Measurements from ENCODE around the gene FGD2. TPM values are rescaled to one million over a fixed set of nuclear protein-coding genes. Genes with fewer than 3 reads are reported as not detected.

Gene FGD2
- total RNA-seq, 5 donors from 2014 or later (not counting 1 experiment from before 2014, with no cell fraction given), result 2.8 to 11.1 (median 3.3) TPM

DNA sequence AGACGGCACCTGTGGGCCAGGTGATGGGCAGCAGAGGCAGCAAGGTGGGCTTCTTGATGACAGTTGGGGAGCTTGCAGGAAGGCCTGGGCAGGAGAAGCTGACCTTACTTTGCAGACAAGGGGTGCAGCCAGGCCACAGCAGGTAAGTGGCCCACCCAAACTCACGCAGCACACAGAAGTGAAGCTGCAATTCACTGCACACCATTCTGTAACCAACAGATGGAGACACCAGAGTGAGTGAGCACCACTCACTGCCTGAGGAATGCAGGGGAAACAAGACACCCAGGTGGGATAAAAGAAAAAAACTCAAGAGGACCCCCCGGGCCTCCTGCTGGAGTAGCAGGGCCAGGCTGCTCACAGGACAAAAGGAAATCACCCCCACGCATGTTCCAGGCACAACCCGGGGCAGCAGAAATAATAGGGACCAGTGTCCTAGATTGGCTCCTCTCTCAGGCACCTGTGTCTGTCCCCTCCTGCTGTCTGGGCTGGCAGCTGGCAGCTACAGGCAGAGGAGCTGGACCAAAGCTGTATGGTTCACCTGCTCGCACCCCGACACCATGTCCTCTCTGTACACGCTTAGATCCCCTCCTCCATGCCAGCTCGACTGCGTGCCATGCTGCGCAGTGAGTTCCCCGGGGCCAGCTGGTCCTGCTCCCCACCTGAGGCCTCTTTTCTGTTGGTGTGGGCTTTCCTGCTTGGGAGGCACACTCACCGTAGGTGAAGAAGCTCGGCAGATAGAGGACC is 24.4 kb upstream of the FGD2 start:
- H3K27me3 Mint-ChIP-seq, result no peaks in the 10 kb centered on the region
- no peak for ATAC-seq (replicated peaks in 1 of 4)
- no peaks in the 10 kb centered on the region for H3K27me3 ChIP-seq (replicated peaks in 1 of 2; ENCODE audit: control insufficient read depth in 2 of 2, extremely low read depth in 1 of 2, insufficient read depth in 2 of 2, low read length in 1 of 2)
- H3K36me3 Mint-ChIP-seq, result peaks cover 33% of the 10 kb centered on the region
- CTCF ChIA-PET, result interaction anchor here (0.7 to 1.2 kb wide), 2 partner anchors 39 to 374 kb away, joined by 3 read pairs; no protein-coding TSS in a partner anchor
- H3K4me1 Mint-ChIP-seq, result peaks cover 33 to 36% (median 35%) of the 10 kb centered on the region in 3 donors
- no peaks in the 10 kb centered on the region for H3K9me3 ChIP-seq
- no peak overlapping the region for H3K27ac ChIP-seq (ENCODE audit: low read length)
- no peak overlapping the region for H3K4me3 ChIP-seq (ENCODE audit: control insufficient read depth in 1 of 2, extremely low read depth in 1 of 2, low read length in 1 of 2)
- no peak for DNase-seq
- H3K36me3 ChIP-seq (ENCODE audit: control insufficient read depth in 2 of 2, extremely low read depth in 1 of 2, insufficient read depth in 1 of 2, low read length in 1 of 2), result peaks cover 20 to 45% of the 10 kb centered on the region in 2 donors
- H3K4me1 ChIP-seq (ENCODE audit: control insufficient read depth in 1 of 2, extremely low read depth in 1 of 2, insufficient read depth in 2 of 2, low read length in 2 of 2), result peaks cover 19 to 47% of the 10 kb centered on the region in 2 experiments
- peak overlapping the region in 1 of 2 donors; percentile 23 for H3K27ac Mint-ChIP-seq
- H3K4me3 Mint-ChIP-seq, result peak overlapping the region in 1 of 3 donors; percentile 14
- H3K9me3 Mint-ChIP-seq, result no peaks in the 10 kb centered on the region
- POLR2A ChIA-PET, result interaction anchor here in 1 of 2 donors (0.6 kb wide), 1 partner anchor 834 kb away, joined by 4 read pairs; no protein-coding TSS in a partner anchor
- 82% methylated on average over 9 of the region's 14 CpGs for WGBS (ENCODE audit: insufficient coverage)

DNA sequence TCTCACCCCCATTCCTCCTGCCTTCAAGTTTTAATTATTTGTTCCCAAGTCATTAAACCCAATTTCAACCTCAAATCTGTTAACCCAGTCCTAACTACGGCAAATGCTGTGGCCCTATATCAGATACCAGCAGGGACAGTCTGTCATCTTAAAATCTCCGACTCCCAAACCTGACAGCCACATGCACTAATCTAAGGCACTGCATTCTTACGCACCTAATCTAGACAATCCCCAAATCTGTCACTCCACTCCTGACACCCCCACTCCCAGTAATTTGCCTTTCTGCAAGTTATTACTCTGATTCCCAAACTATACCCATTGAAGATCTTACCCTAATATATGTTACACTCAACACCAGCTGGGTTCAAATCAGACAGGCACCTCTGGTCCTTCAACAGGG is 21.9 kb upstream of the FGD2 start:
- no peaks in the 10 kb centered on the region for H3K27me3 ChIP-seq (replicated peaks in 1 of 2; ENCODE audit: control insufficient read depth in 2 of 2, extremely low read depth in 1 of 2, insufficient read depth in 2 of 2, low read length in 1 of 2)
- peaks cover 9 to 20% of the 10 kb centered on the region in 2 donors for H3K36me3 ChIP-seq (ENCODE audit: control insufficient read depth in 2 of 2, extremely low read depth in 1 of 2, insufficient read depth in 1 of 2, low read length in 1 of 2)
- CTCF ChIA-PET, result no interaction called here
- DNase-seq (no peak), ATAC-seq (replicated peaks in 1 of 4) (no peak)
- H3K27ac ChIP-seq (ENCODE audit: low read length), result no peak overlapping the region
- no peak overlapping the region for H3K27ac Mint-ChIP-seq
- peaks cover 42 to 52% (median 48%) of the 10 kb centered on the region in 3 donors for H3K4me1 Mint-ChIP-seq
- H3K27me3 Mint-ChIP-seq, result no peaks in the 10 kb centered on the region
- POLR2A ChIA-PET, result no interaction called here
- H3K4me3 Mint-ChIP-seq, result no peak overlapping the region
- no peaks in the 10 kb centered on the region for H3K9me3 ChIP-seq
- H3K9me3 Mint-ChIP-seq, result no peaks in the 10 kb centered on the region
- H3K4me1 ChIP-seq (ENCODE audit: control insufficient read depth in 1 of 2, extremely low read depth in 1 of 2, insufficient read depth in 2 of 2, low read length in 2 of 2), result peaks cover 24 to 56% of the 10 kb centered on the region in 2 experiments
- WGBS (ENCODE audit: insufficient coverage), result 92% methylated on average over 3 of the region's 3 CpGs
- no peak overlapping the region for H3K4me3 ChIP-seq (ENCODE audit: control insufficient read depth in 1 of 2, extremely low read depth in 1 of 2, low read length in 1 of 2)
- peaks cover 13% of the 10 kb centered on the region for H3K36me3 Mint-ChIP-seq

DNA sequence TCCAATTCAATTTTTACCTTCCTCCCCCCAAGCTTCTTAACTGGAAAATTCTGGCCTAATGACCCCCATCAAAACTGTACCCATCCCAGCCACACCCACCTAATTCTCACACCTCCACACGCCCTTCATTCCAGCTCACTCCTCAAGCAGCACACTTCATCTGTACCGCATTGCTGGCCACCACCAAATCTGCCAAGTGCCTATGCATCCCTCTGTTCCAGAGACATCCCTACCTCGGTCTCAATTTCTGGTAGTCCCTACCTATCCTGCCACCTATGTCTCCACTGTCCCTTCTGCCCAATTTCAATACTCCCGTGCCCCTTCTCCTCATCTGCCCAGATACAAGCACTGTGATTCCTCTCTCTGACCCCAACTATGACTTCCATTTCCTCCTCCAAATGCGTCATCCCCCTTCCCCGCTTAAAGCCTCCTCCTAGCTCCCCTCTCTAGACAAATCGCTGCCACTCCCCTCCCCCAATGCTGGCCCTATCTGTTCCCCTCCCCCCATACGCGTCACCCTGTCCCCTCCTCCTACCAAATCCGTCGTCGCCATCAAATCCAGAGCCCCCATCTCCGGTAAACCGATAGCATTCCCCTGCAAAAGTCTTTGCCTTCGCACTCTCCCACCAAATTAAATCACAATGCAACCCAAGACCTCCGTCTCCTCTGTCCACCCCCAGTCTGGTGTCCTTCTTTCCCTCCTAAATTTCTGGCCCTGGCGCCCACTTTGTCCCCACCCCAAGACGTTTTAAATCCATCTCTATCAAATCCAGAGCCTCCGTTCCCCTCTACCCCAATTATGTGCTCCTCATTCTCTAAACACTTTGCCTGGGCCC is 20.7 kb upstream of the FGD2 start:
- Mint-ChIP-seq H3K27me3 (no peaks in the 10 kb centered on the region), H3K27ac (no peak overlapping the region), H3K36me3 (peaks cover 9% of the 10 kb centered on the region), H3K9me3 (no peaks in the 10 kb centered on the region), H3K4me1 (peaks cover 32 to 42% (median 38%) of the 10 kb centered on the region in 3 donors), H3K4me3 (no peak overlapping the region)
- peak in 1 of 4 experiments; percentile 32 for ATAC-seq (replicated peaks in 1 of 4)
- H3K27me3 ChIP-seq (replicated peaks in 1 of 2; ENCODE audit: control insufficient read depth in 2 of 2, extremely low read depth in 1 of 2, insufficient read depth in 2 of 2, low read length in 1 of 2), result no peaks in the 10 kb centered on the region
- peak in 34 of 35 experiments; percentile 19 to 72 (median 52) for DNase-seq
- WGBS (ENCODE audit: insufficient coverage), result 10% methylated on average over 19 of the region's 19 CpGs
- POLR2A ChIA-PET, result interaction anchor here in 1 of 2 donors (0.6 kb wide), 2 partner anchors 185 to 188 kb away, joined by 3 to 10 read pairs; partner anchors contain the start of gene PIM1
- peak overlapping the region; percentile 94 to 95 for H3K4me3 ChIP-seq (ENCODE audit: control insufficient read depth in 1 of 2, extremely low read depth in 1 of 2, low read length in 1 of 2)
- peak overlapping the region; percentile 65 for H3K27ac ChIP-seq (ENCODE audit: low read length)
- H3K4me1 ChIP-seq (ENCODE audit: control insufficient read depth in 1 of 2, extremely low read depth in 1 of 2, insufficient read depth in 2 of 2, low read length in 2 of 2), result peaks cover 22 to 52% of the 10 kb centered on the region in 2 experiments
- CTCF ChIA-PET, result interaction anchor here in 1 of 2 donors (0.6 to 1.4 kb wide), 2 partner anchors 33 to 37 kb away, joined by 3 to 5 read pairs; no protein-coding TSS in a partner anchor
- peaks cover 8 to 12% of the 10 kb centered on the region in 2 donors for H3K36me3 ChIP-seq (ENCODE audit: control insufficient read depth in 2 of 2, extremely low read depth in 1 of 2, insufficient read depth in 1 of 2, low read length in 1 of 2)
- H3K9me3 ChIP-seq, result no peaks in the 10 kb centered on the region

DNA sequence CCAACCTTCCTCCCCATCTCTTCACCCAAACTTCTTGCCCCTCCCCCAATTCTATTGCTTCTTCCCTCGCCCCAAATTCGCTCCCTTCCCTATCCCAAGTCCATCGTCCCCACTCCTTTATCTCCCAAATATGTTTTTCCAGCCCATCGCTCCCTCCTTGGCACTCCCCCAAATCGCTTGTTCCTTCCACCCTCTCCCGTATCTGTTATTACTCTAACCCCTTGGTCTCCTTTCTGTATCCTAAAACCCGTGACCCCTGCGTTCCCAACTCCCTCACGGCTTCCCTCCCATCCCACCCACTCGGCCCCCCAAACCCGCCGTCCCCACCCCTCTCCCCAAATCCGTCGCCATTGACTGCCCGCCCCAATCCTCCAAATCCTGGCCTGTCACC is 20.0 kb upstream of the FGD2 start:
- Mint-ChIP-seq H3K27me3 (no peaks in the 10 kb centered on the region), H3K27ac (peak overlapping the region in 1 of 2 donors; percentile 73), H3K36me3 (peaks cover 7% of the 10 kb centered on the region), H3K9me3 (no peaks in the 10 kb centered on the region), H3K4me3 (no peak overlapping the region), H3K4me1 (peaks cover 26 to 36% (median 33%) of the 10 kb centered on the region in 3 donors)
- POLR2A ChIA-PET, result interaction anchor here (0.6 to 1.1 kb wide), 4 partner anchors 21 to 184 kb away, joined by 3 to 10 read pairs (median 4); partner anchors contain the start of gene PIM1 (in 1 of the 2)
- Histone ChIP-seq H3K27me3 (replicated peaks in 1 of 2; ENCODE audit: control insufficient read depth in 2 of 2, extremely low read depth in 1 of 2, insufficient read depth in 2 of 2, low read length in 1 of 2) (no peaks in the 10 kb centered on the region), H3K4me1 (ENCODE audit: control insufficient read depth in 1 of 2, extremely low read depth in 1 of 2, insufficient read depth in 2 of 2, low read length in 2 of 2) (peaks cover 22 to 47% of the 10 kb centered on the region in 2 experiments), H3K9me3 (no peaks in the 10 kb centered on the region), H3K36me3 (ENCODE audit: control insufficient read depth in 2 of 2, extremely low read depth in 1 of 2, insufficient read depth in 1 of 2, low read length in 1 of 2) (peaks cover 3 to 12% of the 10 kb centered on the region in 2 donors), H3K4me3 (ENCODE audit: control insufficient read depth in 1 of 2, extremely low read depth in 1 of 2, low read length in 1 of 2) (peak overlapping the region; percentile 94 to 95), H3K27ac (ENCODE audit: low read length) (peak overlapping the region; percentile 65)
- DNase-seq (peak in 1 of 35 experiments; percentile 21), ATAC-seq (replicated peaks in 1 of 4) (no peak)
- CTCF ChIA-PET, result interaction anchor here in 1 of 2 donors (0.6 to 1.4 kb wide), 5 partner anchors 33 to 184 kb away, joined by 3 to 5 read pairs (median 4); partner anchors contain the start of genes C6orf89 and PIM1
- WGBS (ENCODE audit: insufficient coverage), result 1% methylated on average over 12 of the region's 15 CpGs

DNA sequence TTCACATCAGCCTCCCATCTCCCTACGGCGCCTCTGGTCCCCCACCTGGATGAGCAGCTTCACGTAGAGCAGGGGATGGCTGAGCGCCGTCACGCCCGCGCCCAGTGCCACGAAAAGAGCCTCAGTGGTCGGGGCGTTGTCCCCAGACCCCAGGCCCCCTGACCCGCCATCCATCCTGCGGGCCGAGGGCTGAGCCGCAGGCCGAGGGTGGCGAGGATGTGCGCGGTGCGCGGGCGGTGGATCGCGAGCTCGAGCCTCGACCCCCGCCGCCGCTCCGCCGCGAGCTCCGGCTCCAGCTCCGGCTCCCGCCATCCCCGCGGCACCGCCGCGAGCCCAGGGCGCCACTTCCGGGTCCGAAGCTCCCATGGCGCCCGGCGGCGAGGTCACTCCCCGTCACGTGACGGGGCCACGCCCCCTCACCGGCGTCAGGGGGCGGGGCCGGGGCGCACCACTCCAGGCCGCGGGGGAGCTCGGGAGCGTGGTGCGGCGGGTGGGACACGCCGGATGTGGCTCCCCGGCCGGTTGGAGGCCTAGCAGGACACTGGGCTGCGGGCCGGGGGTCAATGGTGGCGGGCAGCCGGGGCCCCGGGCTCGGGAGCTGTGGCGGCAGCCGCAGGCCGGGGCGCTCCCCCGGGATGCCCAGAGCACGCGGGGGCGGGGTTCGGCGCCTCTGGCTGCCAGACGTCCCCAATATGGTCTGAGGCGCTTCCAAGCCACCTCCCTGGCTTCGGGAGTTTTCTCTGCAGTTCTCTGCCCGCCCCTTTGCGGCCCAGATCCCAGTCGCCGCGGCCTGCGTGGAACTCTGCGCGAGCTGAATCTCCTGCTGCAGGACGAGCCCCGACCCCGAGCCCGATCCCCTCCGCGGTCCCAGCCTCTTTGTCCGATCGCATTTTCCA is 19.4 kb upstream of the FGD2 start, which contains the start of gene MTCH1:
MTCH1 (minus strand) TSS at position 389 of the 896 bp plus-strand sequence; CDS start at position 366, 23 bp downstream.
- Mint-ChIP-seq H3K27ac (peak within 1 kb of the TSS; percentile 94 to 95), H3K9me3 (no peaks in the 10 kb centered on the region), H3K4me1 (peaks cover 20 to 31% (median 27%) of the 10 kb centered on the region in 3 donors), H3K36me3 (peaks cover 5% of the 10 kb centered on the region), H3K4me3 (peak within 1 kb of the TSS in 2 of 3 donors; percentile 95 to 98), H3K27me3 (no peaks in the 10 kb centered on the region)
- CTCF ChIA-PET, result interaction anchor here in 1 of 2 donors (0.6 to 1.4 kb wide), 5 partner anchors 32 to 184 kb away, joined by 3 to 5 read pairs (median 4); partner anchors contain the start of genes C6orf89 and PIM1
- Histone ChIP-seq H3K4me3 (ENCODE audit: control insufficient read depth in 1 of 2, extremely low read depth in 1 of 2, low read length in 1 of 2) (peak within 1 kb of the TSS; percentile 94 to 95), H3K27me3 (replicated peaks in 1 of 2; ENCODE audit: control insufficient read depth in 2 of 2, extremely low read depth in 1 of 2, insufficient read depth in 2 of 2, low read length in 1 of 2) (no peaks in the 10 kb centered on the region), H3K27ac (ENCODE audit: low read length) (peak within 1 kb of the TSS; percentile 65), H3K36me3 (ENCODE audit: control insufficient read depth in 2 of 2, extremely low read depth in 1 of 2, insufficient read depth in 1 of 2, low read length in 1 of 2) (peaks cover under 1 to 8% of the 10 kb centered on the region in 2 donors), H3K4me1 (ENCODE audit: control insufficient read depth in 1 of 2, extremely low read depth in 1 of 2, insufficient read depth in 2 of 2, low read length in 2 of 2) (peaks cover 22 to 45% of the 10 kb centered on the region in 2 experiments), H3K9me3 (no peaks in the 10 kb centered on the region)
- ATAC-seq (replicated peaks in 1 of 4) (peak; percentile 88 to 91 (median 90)), DNase-seq (peak; percentile 66 to 94 (median 83))
- under 1% methylated on average over 99 of the region's 101 CpGs for WGBS (ENCODE audit: insufficient coverage)
- POLR2A ChIA-PET, result interaction anchor here (0.6 to 1.1 kb wide), 5 partner anchors 21 to 184 kb away, joined by 3 to 10 read pairs (median 4); partner anchors contain the start of gene PIM1 (in 1 of the 2)
